IMR-90 (cell line): ENCODE measurements around the gene PTPRG. TPM values are rescaled to one million over a fixed set of nuclear protein-coding genes. Genes with fewer than 3 reads are reported as not detected.

ENCODE experiments used
- ATAC-seq: fragments of 200-7000 bp; cut with Tn5 transposase; 2 replicates; pipeline ENCODE4 v1.9.1; 2020; ENCODE audit warnings: low read depth, mild to moderate bottlenecking, moderate library complexity
- BruUV-seq: library from RNA; stranded (reverse); fragments of 400-500 nt; replicated peaks from 2 replicates; lab custom pipeline; 2021; lab: Mats Ljungman, UMichigan
- CTCF ChIA-PET: fragments of 300-600 bp; formaldehyde crosslinking; extraction: SDS; loops from one replicate; lab custom pipeline; 2021; ENCODE audit warnings: antibody characterized with exemption; lab: Yijun Ruan, JAX
- POLR2A ChIA-PET: fragments of 300-600 bp; sonication (Branson Sonifier 250); formaldehyde crosslinking; loops from one replicate; lab custom pipeline; 2022; ENCODE audit warnings: antibody characterized with exemption; ENCODE audit not compliant: unreplicated experiment; lab: Charles Lee
- DNase-seq: peaks from one replicate; pipeline ENCODE4 v3.0.0; 2013
- H2AFZ ChIP-seq: replicated peaks from 2 replicates; pipeline ENCODE3; 2013; ENCODE audit warnings: low read length, mild to moderate bottlenecking; ENCODE audit not compliant: poor library complexity
- H2AK5ac ChIP-seq: 2 replicates; pipeline ENCODE4 v1.6.1; 2013; ENCODE audit warnings: low read depth, low read length, inconsistent platforms
- H2AK9ac ChIP-seq: replicated peaks from 2 replicates; pipeline ENCODE3; 2013; ENCODE audit warnings: mild to moderate bottlenecking, low read depth, low read length, moderate library complexity; ENCODE audit not compliant: poor library complexity
- H2BK120ac ChIP-seq: 2 replicates; pipeline ENCODE4 v1.6.1; 2013; ENCODE audit warnings: low read depth, low read length, inconsistent platforms
- H2BK15ac ChIP-seq: 3 replicates; pipeline ENCODE4 v1.6.1; 2013; ENCODE audit warnings: low read depth, low read length, inconsistent platforms
- H2BK20ac ChIP-seq: 2 replicates; pipeline ENCODE4 v1.6.1; 2013; ENCODE audit warnings: low read depth, mild to moderate bottlenecking, inconsistent platforms, low read length, moderate library complexity
- H2BK5ac ChIP-seq: 2 replicates; pipeline ENCODE4 v1.6.1; 2013; ENCODE audit warnings: mild to moderate bottlenecking, low read depth, low read length, inconsistent platforms; ENCODE audit not compliant: poor library complexity, severe bottlenecking
- H3K14ac ChIP-seq: replicated peaks from 2 replicates; pipeline ENCODE4 v1.6.1; 2013; ENCODE audit warnings: low read depth, low read length, inconsistent platforms
- H3K18ac ChIP-seq: 2 replicates; pipeline ENCODE4 v1.6.1; 2013; ENCODE audit warnings: low read depth, low read length, control low read depth
- H3K23ac ChIP-seq: 2 replicates; pipeline ENCODE4 v1.6.1; 2013; ENCODE audit warnings: low read depth, low read length, inconsistent platforms
- H3K27ac ChIP-seq: 2 replicates; pipeline ENCODE4 v1.5.1; 2013; ENCODE audit warnings: mild to moderate bottlenecking, control low read depth, low read length; ENCODE audit not compliant: insufficient read depth
- H3K27me3 ChIP-seq: 2 replicates; pipeline ENCODE4 v1.6.1; 2013; ENCODE audit warnings: low read length; ENCODE audit not compliant: control insufficient read depth, insufficient read depth
- H3K36me3 ChIP-seq: 2 replicates; pipeline ENCODE4 v1.6.1; 2013; ENCODE audit warnings: low read length, mixed read lengths; ENCODE audit not compliant: control insufficient read depth, insufficient read depth
- H3K4ac ChIP-seq: 2 replicates; pipeline ENCODE4 v1.6.1; 2013; ENCODE audit warnings: low read depth, low read length, inconsistent platforms
- H3K4me1 ChIP-seq: 2 replicates; pipeline ENCODE4 v1.6.1; 2013; ENCODE audit warnings: low read length, mixed read lengths; ENCODE audit not compliant: control insufficient read depth, insufficient read depth
- H3K4me2 ChIP-seq: 2 replicates; pipeline ENCODE4 v1.6.1; 2013; ENCODE audit warnings: low read depth, mild to moderate bottlenecking, control low read depth, low read length, moderate library complexity
- H3K4me3 ChIP-seq: 2 replicates; pipeline ENCODE4 v1.5.1; 2013; ENCODE audit warnings: low read depth, mild to moderate bottlenecking, control low read depth, low read length, moderate library complexity; ENCODE audit not compliant: insufficient read depth
- H3K56ac ChIP-seq: 2 replicates; pipeline ENCODE4 v1.6.1; 2013; ENCODE audit warnings: low read length, inconsistent platforms; ENCODE audit not compliant: insufficient read depth; ENCODE audit errors: extremely low read depth
- H3K79me1 ChIP-seq, 2 experiments: 2 replicates each; pipeline ENCODE4 v1.6.1; 2013; ENCODE audit warnings: low read length in 2 of 2, inconsistent platforms in 1 of 2, low read depth in 1 of 2
- H3K9ac ChIP-seq: 2 replicates; pipeline ENCODE4 v1.6.1; 2013; ENCODE audit warnings: low read depth, low read length, control low read depth
- H3K9me1 ChIP-seq: 2 replicates; pipeline ENCODE4 v1.6.1; 2013; ENCODE audit warnings: low read length, inconsistent platforms; ENCODE audit not compliant: insufficient read depth
- H3K9me3 ChIP-seq: 2 replicates; pipeline ENCODE4 v1.6.1; 2013; ENCODE audit warnings: low read length; ENCODE audit not compliant: control insufficient read depth, insufficient read depth
- H4K20me1 ChIP-seq: 2 replicates; pipeline ENCODE4 v1.6.1; 2013; ENCODE audit warnings: low read length, inconsistent platforms; ENCODE audit not compliant: insufficient read depth
- H4K5ac ChIP-seq: 2 replicates; pipeline ENCODE4 v1.6.1; 2013; ENCODE audit warnings: mild to moderate bottlenecking, low read depth, low read length, control low read depth
- H4K8ac ChIP-seq, 2 experiments: 2 replicates each; pipeline ENCODE4 v1.6.1; 2013; ENCODE audit warnings: low read depth in 2 of 2, low read length in 2 of 2, control low read depth in 1 of 2, inconsistent platforms in 1 of 2
- H4K91ac ChIP-seq: 2 replicates; pipeline ENCODE4 v1.6.1; 2013; ENCODE audit warnings: low read depth, low read length, inconsistent platforms; ENCODE audit not compliant: insufficient read depth
- BHLHE40 ChIP-seq: fragments of 150-350 bp; IDR thresholded peaks from 2 replicates; pipeline ENCODE4 v1.6.1; 2016; ENCODE audit warnings: mild to moderate bottlenecking, low read depth, low read length
- ELK1 ChIP-seq: fragments of 150-350 bp; IDR thresholded peaks from 2 replicates; pipeline ENCODE4 v1.6.1; 2016; ENCODE audit warnings: low read depth, mild to moderate bottlenecking, low read length, moderate library complexity, borderline replicate concordance
- FOS ChIP-seq: fragments of 150-350 bp; IDR thresholded peaks from 2 replicates; pipeline ENCODE4 v1.6.1; 2016; ENCODE audit warnings: low read depth, low read length
- MAFK ChIP-seq: IDR thresholded peaks from 2 replicates; pipeline ENCODE4 v1.6.1; 2012; ENCODE audit warnings: low read depth, low read length, improper control_type of control experiment
- MAZ ChIP-seq: IDR thresholded peaks from 2 replicates; pipeline ENCODE4 v1.6.1; 2012; ENCODE audit warnings: low read depth, mild to moderate bottlenecking, low read length, improper control_type of control experiment, moderate library complexity, borderline replicate concordance
- MXI1 ChIP-seq: IDR thresholded peaks from 2 replicates; pipeline ENCODE4 v1.6.1; 2012; ENCODE audit warnings: low read depth, mild to moderate bottlenecking, low read length, moderate library complexity, borderline replicate concordance
- NFE2L2 ChIP-seq: fragments of 150-350 bp; IDR thresholded peaks from 2 replicates; pipeline ENCODE4 v1.6.1; 2016; ENCODE audit warnings: low read depth, mild to moderate bottlenecking, low read length
- POLR2A ChIP-seq: IDR thresholded peaks from 2 replicates; pipeline ENCODE4 v1.6.1; 2012; ENCODE audit warnings: mild to moderate bottlenecking, low read depth, low read length
- RCOR1 ChIP-seq: IDR thresholded peaks from 2 replicates; pipeline ENCODE4 v1.6.1; 2012; ENCODE audit warnings: mild to moderate bottlenecking, low read length, improper control_type of control experiment; ENCODE audit not compliant: insufficient replicate concordance
- RFX5 ChIP-seq: IDR thresholded peaks from 2 replicates; pipeline ENCODE4 v1.8.0; 2012; ENCODE audit warnings: low read depth, mild to moderate bottlenecking, low read length, moderate library complexity
- SMC3 ChIP-seq: fragments of 150-350 bp; IDR thresholded peaks from 2 replicates; pipeline ENCODE4 v1.6.1; 2016; ENCODE audit warnings: low read depth, mild to moderate bottlenecking, antibody characterized with exemption, low read length, moderate library complexity
- WGBS, 2 experiments: methylation state at CpG; one replicate each; pipeline versions ENCODE4 v1.1.5 to v1.1.7; 2013; ENCODE audit warnings: missing lambda C conversion rate in 2 of 2; ENCODE audit not compliant: insufficient read length in 1 of 2; ENCODE audit errors: extremely low coverage in 2 of 2; 5-methylcytosine and 5-hydroxymethylcytosine counted together
- dilution Hi-C: fragments of 300-500 bp; cut with HindIII; formaldehyde crosslinking; loops from one replicate; pipeline ENCODE4 v1.14.3; 2018; ENCODE audit warnings: low sequenced_read_pairs; ENCODE audit not compliant: unreplicated experiment
- in situ Hi-C: fragments of 300-500 bp; cut with MboI; formaldehyde crosslinking; loops from 3 replicates; pipeline ENCODE4 v1.14.3; 2019; ENCODE audit warnings: low sequenced_read_pairs, inconsistent platforms, mixed read lengths
- intact Hi-C: fragments of 100-400 bp; cut with micrococcal nuclease; formaldehyde crosslinking; loops from 2 replicates; pipeline ENCODE4 v1.10.0; 2022
- polyA plus RNA-seq, 3 experiments: library from polyadenylated mRNA; depleted of rRNA; stranded (reverse); fragments of >200 nt; gene quantifications; 2 replicates each; pipeline ENCODE4 v1.2.3, GENCODE V29; 2012; ENCODE audit warnings: low replicate concordance in 1 of 3
- total RNA-seq: library from RNA; depleted of rRNA; stranded (reverse); fragments of >200 nt; gene quantifications from 2 replicates; pipeline ENCODE4 v1.2.3, GENCODE V29; 2012

Gene PTPRG
- total and polyA plus RNA-seq, 2 of the 4 experiments (the other 2 are of a cell fraction), result 7.7 to 31.0 TPM

- Histone ChIP-seq H2BK120ac (no peak overlapping the region), H4K5ac (no peak overlapping the region), H3K9ac (no peak overlapping the region), H2BK20ac (no peak overlapping the region), H2AFZ (no peak overlapping the region), H4K8ac (no peak overlapping the region), H2BK15ac (no peak overlapping the region), H3K9me1 (no peaks in the 10 kb centered on the region; the same call in 1 of the 2 replicates), H2AK9ac (no peak overlapping the region), H3K9me3 (no peaks in the 10 kb centered on the region), H2AK5ac (no peak overlapping the region), H3K4ac (no peak overlapping the region), H3K4me2 (no peak overlapping the region), H3K27ac (no peak overlapping the region), H3K4me1 (peaks cover 7% of the 10 kb centered on the region), H4K91ac (no peak overlapping the region), H3K18ac (no peak overlapping the region), H3K56ac (no peak overlapping the region), H4K20me1 (0 out of 2 replicates have a peak, but pooled peaks cover 4% of the 10 kb centered on the region), H3K23ac (no peak overlapping the region), H3K27me3 (no peaks in the 10 kb centered on the region), H3K4me3 (no peak overlapping the region), H3K14ac (no peak overlapping the region), H2BK5ac (no peak overlapping the region), H3K79me1 (peaks cover 26 to 27% of the 10 kb centered on the region in 2 experiments), H3K36me3 (no peaks in the 10 kb centered on the region)
- DNase-seq (no peak), ATAC-seq (no peak)
- BruUV-seq, result no TSS peak
- in situ Hi-C loops (no loop called here), dilution Hi-C loops (no loop called here), intact Hi-C loops (no loop called here)
- no CpG with 5 or more reads among the region's 1 CpG for WGBS, 2 experiments
- CTCF ChIA-PET, result no interaction called here
- POLR2A ChIA-PET, result no interaction called here
- TF ChIP-seq RCOR1, result no peak
- TF ChIP-seq NFE2L2, result no peak
- TF ChIP-seq FOS, result no peak
- no peak for TF ChIP-seq MXI1
- no peak for TF ChIP-seq MAFK
- TF ChIP-seq RFX5, result no peak
- TF ChIP-seq SMC3, result no peak
- TF ChIP-seq MAZ, result no peak
- TF ChIP-seq POLR2A, result no peak
- TF ChIP-seq BHLHE40, result no peak
- no peak for TF ChIP-seq ELK1
Measured at GRCh38 chr3:61803983-61804382, 242.6 kb downstream of the PTPRG start.
